Parathyroid adenoma (tissue), 2 donors: ENCODE data around the gene FAM204A.

Source experiments
- H2AFZ ChIP-seq: fragments of 300-600 bp; sonication (generic); one replicate; pipeline ENCODE4 v1.7.0; 2017; ENCODE audit warnings: antibody characterized with exemption, mild to moderate bottlenecking
- H3K27ac ChIP-seq: fragments of 300-600 bp; sonication (generic); one replicate; pipeline ENCODE4 v1.7.0; 2017
- H3K27me3 ChIP-seq: fragments of 300-600 bp; sonication (generic); one replicate; pipeline ENCODE4 v1.7.0; 2017; ENCODE audit warnings: low read length; ENCODE audit not compliant: control insufficient read depth, insufficient read depth
- H3K36me3 ChIP-seq: fragments of 300-600 bp; sonication (generic); one replicate; pipeline ENCODE4 v1.7.0; 2017; ENCODE audit warnings: low read length; ENCODE audit not compliant: control insufficient read depth, insufficient read depth
- H3K4me1 ChIP-seq: fragments of 300-600 bp; sonication (generic); one replicate; pipeline ENCODE4 v1.7.0; 2017; ENCODE audit warnings: control low read depth
- H3K4me2 ChIP-seq: fragments of 300-600 bp; sonication (generic); one replicate; pipeline ENCODE4 v1.7.0; 2017; ENCODE audit warnings: low read length
- H3K4me3 ChIP-seq: fragments of 300-600 bp; sonication (generic); one replicate; pipeline ENCODE4 v1.7.0; 2017; ENCODE audit warnings: low read depth, low read length
- H3K79me2 ChIP-seq: fragments of 300-600 bp; sonication (generic); one replicate; pipeline ENCODE4 v1.7.0; 2017; ENCODE audit warnings: control low read depth
- H3K9ac ChIP-seq: fragments of 300-600 bp; sonication (generic); one replicate; pipeline ENCODE4 v1.7.0; 2017; ENCODE audit warnings: mild to moderate bottlenecking
- H3K9me3 ChIP-seq: fragments of 300-600 bp; sonication (generic); one replicate; pipeline ENCODE4 v1.7.0; 2017; ENCODE audit warnings: low read length; ENCODE audit not compliant: control insufficient read depth
- TF ChIP-seq, protein P1 (sequence below): fragments of 300-600 bp; sonication (generic); IDR thresholded peaks from one replicate; pipeline ENCODE4 v1.7.0; 2017; ENCODE audit warnings: antibody characterized with exemption, mild to moderate bottlenecking
- donor health status: primary hyperparathyroidism.

Gene FAM204A

GRCh38 chr10:118307859-118308258 is 34.3 kb downstream of the FAM204A start:
- Histone ChIP-seq H3K27me3 (no peaks in the 10 kb centered on the region), H3K9ac (no peak overlapping the region), H3K9me3 (no peaks in the 10 kb centered on the region), H3K36me3 (no peaks in the 10 kb centered on the region), H3K4me3 (no peak overlapping the region), H3K27ac (no peak overlapping the region), H3K4me2 (no peak overlapping the region), H3K4me1 (no peaks in the 10 kb centered on the region), H2AFZ (no peak overlapping the region), H3K79me2 (no peaks in the 10 kb centered on the region)
- TF ChIP-seq, protein P1, sequence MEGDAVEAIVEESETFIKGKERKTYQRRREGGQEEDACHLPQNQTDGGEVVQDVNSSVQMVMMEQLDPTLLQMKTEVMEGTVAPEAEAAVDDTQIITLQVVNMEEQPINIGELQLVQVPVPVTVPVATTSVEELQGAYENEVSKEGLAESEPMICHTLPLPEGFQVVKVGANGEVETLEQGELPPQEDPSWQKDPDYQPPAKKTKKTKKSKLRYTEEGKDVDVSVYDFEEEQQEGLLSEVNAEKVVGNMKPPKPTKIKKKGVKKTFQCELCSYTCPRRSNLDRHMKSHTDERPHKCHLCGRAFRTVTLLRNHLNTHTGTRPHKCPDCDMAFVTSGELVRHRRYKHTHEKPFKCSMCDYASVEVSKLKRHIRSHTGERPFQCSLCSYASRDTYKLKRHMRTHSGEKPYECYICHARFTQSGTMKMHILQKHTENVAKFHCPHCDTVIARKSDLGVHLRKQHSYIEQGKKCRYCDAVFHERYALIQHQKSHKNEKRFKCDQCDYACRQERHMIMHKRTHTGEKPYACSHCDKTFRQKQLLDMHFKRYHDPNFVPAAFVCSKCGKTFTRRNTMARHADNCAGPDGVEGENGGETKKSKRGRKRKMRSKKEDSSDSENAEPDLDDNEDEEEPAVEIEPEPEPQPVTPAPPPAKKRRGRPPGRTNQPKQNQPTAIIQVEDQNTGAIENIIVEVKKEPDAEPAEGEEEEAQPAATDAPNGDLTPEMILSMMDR: no peak

- no peaks in the 10 kb centered on the region for H3K27me3 ChIP-seq
- no peaks in the 10 kb centered on the region for H3K9me3 ChIP-seq
- no peak overlapping the region for H3K4me3 ChIP-seq
- H3K36me3 ChIP-seq: no peaks in the 10 kb centered on the region
- no peak overlapping the region for H3K27ac ChIP-seq
- H3K4me1 ChIP-seq: no peaks in the 10 kb centered on the region
- TF ChIP-seq, protein P1: no peak
- H3K4me2 ChIP-seq: no peak overlapping the region
- no peak overlapping the region for H3K9ac ChIP-seq
- no peaks in the 10 kb centered on the region for H3K79me2 ChIP-seq
- H2AFZ ChIP-seq: no peak overlapping the region
Measured at GRCh38 chr10:118307220-118307619, 34.9 kb downstream of the FAM204A start.

- no peaks in the 10 kb centered on the region for H3K79me2 ChIP-seq
- H3K4me1 ChIP-seq: no peaks in the 10 kb centered on the region
- H3K9ac ChIP-seq: no peak overlapping the region
- no peaks in the 10 kb centered on the region for H3K9me3 ChIP-seq
- no peak overlapping the region for H3K4me3 ChIP-seq
- no peaks in the 10 kb centered on the region for H3K36me3 ChIP-seq
- H3K27ac ChIP-seq: no peak overlapping the region
- TF ChIP-seq, protein P1: no peak
- H2AFZ ChIP-seq: no peak overlapping the region
- no peaks in the 10 kb centered on the region for H3K27me3 ChIP-seq
- no peak overlapping the region for H3K4me2 ChIP-seq
Measured at GRCh38 chr10:118305730-118306129, 36.4 kb downstream of the FAM204A start.

- no peaks in the 10 kb centered on the region for H3K27me3 ChIP-seq
- H3K4me3 ChIP-seq: no peak overlapping the region
- H3K79me2 ChIP-seq: no peaks in the 10 kb centered on the region
- H3K4me1 ChIP-seq: no peaks in the 10 kb centered on the region
- no peak overlapping the region for H3K9ac ChIP-seq
- no peak overlapping the region for H2AFZ ChIP-seq
- no peak overlapping the region for H3K27ac ChIP-seq
- H3K4me2 ChIP-seq: no peak overlapping the region
- TF ChIP-seq, protein P1: no peak
- H3K9me3 ChIP-seq: no peaks in the 10 kb centered on the region
- H3K36me3 ChIP-seq: no peaks in the 10 kb centered on the region
Measured at GRCh38 chr10:118304521-118304920, 37.6 kb downstream of the FAM204A start.

DNA sequence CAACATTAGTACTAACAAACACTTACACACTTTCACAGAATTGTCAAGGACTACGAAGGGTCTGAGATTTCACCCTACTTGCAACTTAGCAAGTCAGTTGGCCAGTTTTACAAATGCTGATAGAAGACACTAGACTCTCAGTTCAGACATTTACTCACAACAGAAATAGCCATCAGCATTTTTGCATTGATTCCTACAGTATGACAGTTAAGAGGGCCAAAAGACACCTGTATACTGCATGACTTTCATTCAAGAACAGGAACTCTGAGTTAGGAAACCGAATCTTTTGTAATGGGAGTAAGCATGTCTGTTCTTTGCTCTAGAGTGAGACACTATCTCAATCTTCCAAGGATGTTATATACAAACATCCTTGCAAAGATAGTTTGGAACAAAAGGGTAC is 40.9 kb downstream of the FAM204A start:
- H3K27ac ChIP-seq: no peak overlapping the region
- no peaks in the 10 kb centered on the region for H3K9me3 ChIP-seq
- no peaks in the 10 kb centered on the region for H3K27me3 ChIP-seq
- no peak overlapping the region for H3K9ac ChIP-seq
- TF ChIP-seq, protein P1: no peak
- no peak overlapping the region for H2AFZ ChIP-seq
- H3K36me3 ChIP-seq: no peaks in the 10 kb centered on the region
- H3K79me2 ChIP-seq: no peaks in the 10 kb centered on the region
- H3K4me1 ChIP-seq: no peaks in the 10 kb centered on the region
- no peak overlapping the region for H3K4me3 ChIP-seq
- H3K4me2 ChIP-seq: no peak overlapping the region
